Amniotic epithelial cell (primary cell): ENCODE data around the gene PDE6C.

Experiments used
- DNase-seq: peaks from one replicate; pipeline ENCODE4 v3.0.0-alpha.2; 2010; ENCODE audit warnings: low read depth

Gene PDE6C

DNA sequence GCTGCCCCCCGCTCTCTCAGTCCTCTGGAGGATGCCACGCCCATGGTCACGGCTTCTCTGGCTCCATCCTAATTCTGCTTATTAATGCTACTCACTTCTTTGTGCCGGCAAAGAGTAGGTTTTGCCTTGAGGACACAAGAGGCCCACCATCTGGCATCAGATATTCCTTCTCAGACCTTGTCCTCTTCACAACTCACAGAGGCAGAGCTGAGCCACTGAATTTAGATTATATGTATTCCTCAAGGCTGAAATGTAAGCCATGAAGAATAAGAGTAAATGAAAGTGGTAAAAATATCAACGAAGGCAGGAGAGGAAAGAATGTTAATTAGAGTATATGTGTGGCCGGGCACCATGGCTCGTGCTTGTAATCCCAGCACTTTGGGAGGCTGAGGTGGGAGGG lies 17.8 kb upstream of the PDE6C start:
- no peak for DNase-seq

DNA sequence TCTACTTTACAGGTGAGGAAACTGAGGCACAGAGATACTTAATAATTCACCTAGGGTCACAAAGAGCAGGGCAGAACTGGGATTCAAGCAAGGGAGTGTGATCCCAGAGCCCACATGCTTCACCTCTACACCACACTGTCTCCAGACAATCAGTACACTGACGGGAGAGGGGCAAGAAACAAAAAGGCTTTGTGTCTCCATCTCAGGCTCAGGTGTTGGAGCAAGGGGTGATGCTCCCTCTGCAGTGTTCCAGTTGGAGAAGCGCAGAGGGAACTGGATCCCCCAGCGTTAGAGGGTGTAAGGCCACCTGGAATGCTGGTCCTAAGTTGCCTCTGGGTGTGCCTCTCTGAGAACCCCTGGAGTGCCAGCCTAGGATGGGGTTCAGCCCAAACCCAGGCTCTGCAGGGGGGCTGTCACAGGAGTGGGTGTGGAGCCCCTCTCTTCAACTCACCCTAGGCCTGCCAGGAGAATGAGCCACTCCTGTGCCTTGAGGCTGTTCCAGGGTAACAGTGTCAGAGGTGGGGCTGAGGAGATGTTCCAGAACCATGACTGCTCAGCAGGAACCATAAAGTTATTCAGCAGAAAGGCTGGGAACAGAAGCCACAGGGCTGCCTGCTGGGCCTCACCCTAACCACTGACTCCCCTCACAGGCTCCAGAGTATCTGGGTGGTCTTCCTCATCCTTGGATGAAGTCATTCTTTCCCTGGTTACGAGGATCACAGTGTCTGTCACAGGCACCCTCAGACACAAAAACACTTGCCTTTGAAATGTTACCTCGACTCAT lies 16.8 kb upstream of the PDE6C start:
- no peak for DNase-seq

DNA sequence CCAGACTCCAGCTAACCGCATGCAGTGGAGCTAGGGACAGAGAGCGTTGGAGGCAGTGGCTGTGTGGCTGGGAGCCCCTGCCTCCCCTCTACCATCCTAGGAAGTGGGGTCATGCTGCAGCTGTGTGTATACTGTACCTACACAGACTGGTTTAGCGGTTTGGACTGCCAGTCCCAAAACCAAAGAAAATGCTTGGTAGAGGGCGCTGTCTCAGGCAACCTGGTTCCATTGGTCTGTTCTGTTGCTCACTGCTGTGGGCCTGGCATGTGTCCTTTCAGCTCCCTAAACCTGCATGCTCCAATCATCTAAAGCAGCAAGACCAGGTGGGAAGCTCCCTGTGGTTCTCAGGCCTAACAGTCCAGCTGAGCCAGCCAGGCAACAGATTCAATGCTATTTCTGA lies 15.8 kb upstream of the PDE6C start:
- DNase-seq = no peak

DNA sequence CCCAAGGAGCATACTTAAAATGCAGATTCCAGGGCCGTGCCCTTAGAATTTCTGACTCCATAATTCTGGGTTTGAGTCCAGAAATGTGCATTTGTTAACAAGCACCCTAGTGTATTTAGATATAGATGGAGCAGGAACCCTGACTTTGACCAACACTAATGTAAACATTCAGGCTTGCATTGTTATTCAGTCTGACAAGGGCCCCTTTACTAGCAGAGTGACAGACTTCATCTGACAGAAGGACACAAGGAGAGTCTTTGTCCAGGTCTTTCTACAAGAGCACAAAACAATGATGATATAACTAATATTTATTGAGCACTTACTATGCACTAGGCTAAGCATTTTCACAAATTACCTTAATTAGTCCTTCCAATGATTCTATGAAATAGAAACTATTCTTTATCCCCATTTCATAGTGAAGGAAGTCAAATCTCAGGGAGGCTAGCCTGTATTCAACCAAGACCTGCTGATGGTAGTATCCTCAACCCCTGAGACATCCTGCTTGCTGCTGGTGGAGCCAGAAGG lies 15.2 kb upstream of the PDE6C start:
- DNase-seq = no peak

DNA sequence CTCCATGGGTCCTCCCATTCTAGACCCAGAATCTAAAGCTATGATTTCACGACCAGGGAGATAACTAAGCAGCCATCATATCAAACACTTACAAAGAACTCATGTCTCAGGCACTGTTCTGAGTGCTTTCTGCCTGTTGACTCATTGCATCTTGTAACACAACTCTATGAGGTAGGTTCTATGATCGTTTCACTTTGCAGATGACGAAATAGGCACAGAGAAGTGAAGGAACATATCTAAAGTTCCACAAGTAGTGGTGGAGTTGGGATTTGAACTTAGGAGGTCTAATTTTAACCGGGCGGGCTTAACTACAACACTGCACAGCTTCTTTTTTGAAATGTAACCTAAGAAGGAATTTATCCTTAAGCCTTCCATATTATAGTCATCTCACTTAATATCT lies 14.2 kb upstream of the PDE6C start:
- peak; percentile 29 for DNase-seq

DNA sequence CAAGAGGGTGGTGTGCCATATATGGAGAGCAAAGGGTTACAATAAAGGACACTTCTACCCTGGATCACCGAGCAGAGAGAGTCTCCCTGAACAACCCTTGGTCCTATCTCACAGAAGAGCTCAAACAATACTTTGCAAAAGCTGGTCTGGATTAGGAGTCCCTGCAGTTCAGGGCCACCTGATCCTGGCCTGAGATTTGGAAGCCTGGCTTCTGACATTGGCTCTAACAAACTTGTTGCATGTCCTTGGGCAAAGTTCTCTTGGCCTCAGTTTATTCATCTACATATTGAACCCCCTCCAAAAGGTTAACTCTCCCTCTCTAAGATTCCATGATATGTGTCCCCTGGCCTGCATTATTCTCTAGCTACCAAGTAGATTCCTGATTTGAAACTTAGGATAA lies 13.0 kb upstream of the PDE6C start:
- DNase-seq = no peak

DNA sequence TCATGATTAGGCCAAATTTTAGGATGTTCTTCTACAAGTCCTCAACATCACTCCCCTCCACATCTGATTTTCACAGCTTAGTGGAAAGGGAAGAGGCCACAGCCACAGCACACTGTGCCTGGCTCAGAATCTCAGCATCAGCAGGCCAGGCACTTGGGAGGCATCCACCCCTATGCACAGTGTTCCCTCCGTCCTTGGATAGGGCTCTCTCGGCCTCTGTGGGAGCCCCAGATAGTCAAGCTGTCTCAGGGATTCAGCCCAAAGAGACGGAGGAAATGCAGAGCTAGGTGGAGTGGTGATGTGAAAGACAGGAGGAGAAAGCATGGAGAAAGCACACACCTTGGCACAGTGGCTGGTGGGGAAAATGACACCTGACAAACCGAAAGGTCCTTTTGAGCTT lies 12.6 kb upstream of the PDE6C start:
- DNase-seq = no peak

DNA sequence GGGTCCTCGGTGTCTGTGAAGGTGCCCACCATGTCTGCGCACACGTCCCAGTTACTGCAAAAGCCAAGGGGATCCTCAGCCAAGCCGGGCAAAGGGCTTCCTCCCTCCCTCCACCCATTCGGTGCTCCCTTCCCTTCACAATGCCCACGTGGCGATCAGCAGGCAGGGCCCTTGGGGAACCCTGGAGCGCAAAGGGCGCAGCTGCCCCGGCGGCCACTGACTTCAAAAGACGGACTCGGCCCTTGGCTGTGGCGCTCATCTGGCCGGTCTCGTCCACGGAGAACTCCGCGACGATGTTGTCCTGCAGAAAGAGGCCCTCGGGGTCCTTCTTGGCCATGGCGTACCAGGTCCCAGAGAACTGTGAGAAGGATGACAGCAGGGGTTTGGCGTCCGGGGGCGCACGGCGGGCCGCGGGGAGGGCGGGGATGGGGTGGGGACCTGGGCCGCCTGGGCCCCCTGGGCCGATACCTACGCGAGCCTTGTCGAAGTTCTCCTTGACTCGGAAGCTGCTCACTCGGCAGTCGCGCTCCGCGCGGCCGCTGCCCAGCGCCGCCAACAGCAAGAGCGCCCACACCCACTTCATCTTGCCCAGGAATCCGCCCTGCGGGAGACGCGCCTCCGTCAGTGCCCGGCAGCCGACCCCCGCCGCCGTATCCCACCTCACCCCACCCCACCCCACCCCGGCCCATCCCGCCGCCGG lies 11.7 kb upstream of the PDE6C start:
- peak; percentile 42 for DNase-seq

DNA sequence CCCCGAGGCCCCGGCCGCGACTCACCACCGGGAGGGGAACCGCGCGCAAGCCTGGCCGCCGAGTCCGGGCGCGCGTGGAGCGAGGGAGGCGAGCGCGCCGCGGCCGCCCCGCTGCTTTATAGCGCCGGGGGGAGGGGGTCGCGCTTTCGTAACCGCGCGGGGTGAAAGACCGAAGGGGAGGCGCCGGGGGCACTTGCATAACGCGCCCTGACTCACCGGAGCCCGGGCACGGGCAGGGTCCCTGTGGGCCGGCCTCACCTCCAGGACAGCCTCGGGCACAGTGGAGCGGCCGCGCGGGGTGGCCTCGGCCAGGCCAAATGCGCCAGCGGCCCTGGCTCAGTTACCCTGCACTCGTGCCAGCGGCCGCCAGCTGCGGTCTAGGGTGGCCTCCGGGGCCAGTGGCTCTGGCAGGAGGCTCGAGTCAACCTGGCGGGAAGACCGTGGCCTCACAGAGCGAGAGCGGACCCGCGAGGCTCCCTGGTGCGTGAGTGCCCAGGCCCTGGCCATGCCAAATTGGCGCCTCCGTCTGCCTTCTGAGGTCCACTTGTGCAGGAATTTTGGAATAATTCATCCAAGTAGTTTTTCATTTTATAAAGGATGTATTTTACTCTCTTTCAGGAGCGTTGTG lies 11.1 kb upstream of the PDE6C start, which contains the start of gene RBP4:
Gene RBP4, minus strand, starts transcription at position 90 of the 628 bp plus-strand sequence. CDS start 207 bp downstream, outside the sequence.
- peak; percentile 5 for DNase-seq

DNA sequence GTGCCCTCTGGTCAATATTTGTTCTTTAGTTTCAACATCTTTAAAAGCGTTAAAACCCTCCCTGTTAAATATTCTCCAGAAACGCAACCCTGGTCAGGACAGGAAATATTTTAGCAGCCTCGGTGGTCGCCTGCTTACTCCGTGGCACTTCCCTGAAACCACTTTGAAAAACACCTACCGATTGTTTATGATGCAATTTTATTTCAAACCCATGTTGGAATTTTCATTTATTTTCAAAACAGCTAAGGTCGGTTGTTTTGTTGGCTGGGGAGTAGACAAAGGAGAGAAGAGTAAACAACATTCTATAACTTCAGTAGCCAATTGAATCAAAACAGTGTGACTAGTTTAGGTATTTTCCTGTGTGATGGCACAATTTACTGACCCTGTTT lies 10.6 kb upstream of the PDE6C start:
- DNase-seq = no peak

DNA sequence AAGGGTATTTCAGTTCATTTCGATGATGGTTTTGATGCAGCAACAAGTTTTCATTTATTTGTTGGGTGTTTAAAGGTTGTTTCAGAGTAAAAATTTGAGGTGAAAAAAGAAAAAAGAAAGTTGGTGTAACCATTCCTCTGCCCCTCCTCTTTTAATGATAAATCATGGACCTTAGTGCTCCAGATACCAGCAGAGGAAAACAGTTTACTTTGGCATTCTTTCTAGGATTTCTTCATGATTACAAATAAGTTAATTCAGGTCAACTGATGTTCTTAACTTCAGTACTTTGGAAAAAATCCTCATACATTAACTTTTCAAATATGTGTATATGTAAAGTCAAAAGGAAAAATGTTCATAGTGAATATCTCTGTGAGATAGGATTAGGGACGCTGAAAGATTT lies 9.3 kb upstream of the PDE6C start:
- no peak for DNase-seq

DNA sequence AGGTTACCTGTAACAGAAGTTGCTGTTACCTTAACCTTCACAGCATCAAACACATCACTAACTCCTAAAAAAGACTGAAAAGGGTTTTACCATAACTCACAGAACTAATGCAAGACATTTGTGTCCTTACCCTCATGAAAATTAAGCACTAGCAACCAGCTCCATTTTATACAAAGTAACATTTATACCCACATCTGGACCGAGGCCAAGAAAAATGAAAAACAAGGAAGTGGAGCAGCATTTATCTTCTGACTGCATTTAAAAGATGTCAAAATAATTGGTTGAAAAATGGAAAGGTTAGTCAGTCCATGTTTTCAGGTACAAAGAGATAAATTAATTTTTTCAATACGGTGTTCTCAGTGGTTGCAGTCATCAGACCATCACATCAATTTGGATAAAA lies 8.2 kb upstream of the PDE6C start:
- DNase-seq = no peak

DNA sequence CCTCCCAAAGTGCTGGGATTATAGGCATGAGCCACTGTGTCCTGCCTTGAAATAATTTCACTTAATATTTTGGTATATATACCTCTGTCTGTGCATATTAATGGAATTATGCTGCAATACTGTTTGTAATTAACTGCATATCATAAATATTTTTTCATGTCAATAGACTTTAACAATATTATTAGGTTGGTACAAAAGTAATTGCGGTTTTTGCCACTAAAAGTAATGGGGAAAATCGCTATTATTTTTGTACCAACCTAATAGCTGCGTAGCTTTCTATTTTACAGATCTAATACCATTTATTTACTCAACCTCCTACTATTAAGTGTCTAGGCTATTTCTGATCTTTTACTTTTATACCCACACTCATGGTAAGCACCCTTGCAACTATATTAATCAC lies 3.9 kb upstream of the PDE6C start:
- DNase-seq = no peak

DNA sequence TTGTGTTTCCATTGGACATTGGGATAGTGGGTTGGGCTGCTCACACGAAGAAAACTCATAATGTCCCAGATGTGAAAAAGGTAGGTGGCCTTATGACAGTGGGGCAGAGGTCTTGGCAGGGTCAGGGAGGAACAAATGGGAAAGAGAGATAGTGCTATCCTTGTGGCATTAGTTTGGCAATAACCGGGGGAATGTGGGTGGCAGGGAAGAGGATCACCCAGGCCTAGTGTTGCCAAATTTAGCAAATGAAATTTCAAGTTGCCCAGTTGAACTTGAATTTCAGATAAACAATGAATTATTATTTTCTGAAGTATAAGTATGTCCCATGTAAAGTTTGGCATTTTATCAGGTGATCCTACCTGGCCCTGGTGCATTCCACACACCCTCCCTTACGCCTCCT lies 789 bp downstream of the PDE6C start:
- no peak for DNase-seq

DNA sequence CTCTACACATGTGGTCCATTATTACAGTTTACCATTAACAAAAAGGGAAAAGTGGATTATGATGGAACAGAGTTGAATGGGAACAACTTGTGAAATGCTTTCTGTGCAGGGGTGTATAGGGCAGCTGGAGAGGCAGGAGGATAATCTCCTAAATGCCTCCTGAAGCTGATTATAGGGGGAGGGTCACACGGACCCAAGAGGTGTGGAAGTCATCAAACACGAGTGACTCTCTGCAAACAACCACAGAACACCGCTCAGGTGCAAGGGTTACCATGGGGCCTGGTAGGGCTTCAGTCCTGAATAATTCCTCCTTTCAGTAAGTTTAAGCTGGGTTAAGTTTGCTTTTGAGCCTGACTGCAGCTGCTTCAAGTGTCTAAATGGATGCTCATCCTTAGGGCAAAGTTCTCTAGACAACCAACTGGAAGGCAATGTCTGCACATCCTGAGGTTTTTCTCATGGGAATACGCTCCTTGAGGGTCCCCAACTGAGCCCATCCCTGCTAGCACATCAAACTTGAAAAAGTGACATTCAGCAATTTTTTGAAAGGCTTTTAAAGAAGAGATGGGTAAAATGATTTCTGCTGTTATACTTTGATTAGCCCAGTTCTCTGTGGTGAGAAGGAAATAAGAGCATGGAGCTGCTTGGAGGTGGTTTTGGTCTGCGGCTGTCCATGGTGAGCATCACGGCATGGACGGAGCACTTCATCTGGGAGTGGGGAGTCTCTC lies 1.9 kb downstream of the PDE6C start:
- no peak for DNase-seq

DNA sequence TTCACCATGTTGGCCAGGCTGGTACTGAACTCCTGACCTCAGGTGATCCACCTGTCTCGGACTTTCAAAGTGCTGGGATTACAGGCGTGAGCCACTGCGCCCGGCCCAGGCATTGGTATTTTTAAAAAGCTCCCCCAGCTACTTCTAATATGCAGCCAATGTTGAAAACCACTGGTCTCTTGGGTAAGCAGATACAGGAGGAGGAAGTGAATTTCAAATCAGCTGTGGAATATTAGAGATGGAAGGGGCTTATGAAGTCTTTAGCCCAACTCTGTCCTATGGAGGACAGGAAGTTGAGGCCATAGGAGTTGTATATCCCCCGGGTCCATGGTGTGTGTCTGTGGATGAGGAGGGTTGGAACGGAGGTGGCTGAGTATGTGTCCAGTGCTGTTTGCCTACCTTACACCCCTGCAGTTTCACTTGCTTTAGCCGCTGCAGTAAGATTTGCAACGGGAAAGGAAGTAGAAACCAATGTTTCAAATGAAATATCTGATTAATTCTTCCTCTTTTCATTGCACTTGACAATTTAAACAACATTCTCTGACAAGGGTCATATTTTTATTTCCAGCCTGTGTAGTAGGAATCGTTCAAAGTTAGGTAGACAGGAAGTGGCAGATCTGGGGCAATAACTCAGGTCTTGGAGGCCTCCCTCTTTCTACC lies 3.4 kb downstream of the PDE6C start:
- no peak for DNase-seq

DNA sequence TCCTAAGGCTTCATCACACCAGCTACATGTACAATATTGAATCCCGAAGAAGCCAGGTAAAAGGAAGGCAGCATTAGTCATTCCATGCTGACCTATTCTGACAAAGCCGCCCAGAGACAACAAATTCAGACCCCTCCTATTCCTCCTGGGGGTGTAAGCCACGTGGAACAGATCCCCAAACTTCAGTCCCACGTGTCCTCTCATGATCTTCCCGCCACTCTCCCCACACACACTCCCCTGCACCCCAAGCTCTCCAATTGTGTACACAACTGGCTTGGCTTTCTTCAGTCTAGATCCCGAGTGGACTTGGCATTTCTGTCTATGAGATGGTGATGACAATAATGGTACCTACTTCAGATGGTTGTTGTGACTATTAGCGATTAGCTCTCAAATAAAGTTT lies 8.6 kb downstream of the PDE6C start:
- no peak for DNase-seq

DNA sequence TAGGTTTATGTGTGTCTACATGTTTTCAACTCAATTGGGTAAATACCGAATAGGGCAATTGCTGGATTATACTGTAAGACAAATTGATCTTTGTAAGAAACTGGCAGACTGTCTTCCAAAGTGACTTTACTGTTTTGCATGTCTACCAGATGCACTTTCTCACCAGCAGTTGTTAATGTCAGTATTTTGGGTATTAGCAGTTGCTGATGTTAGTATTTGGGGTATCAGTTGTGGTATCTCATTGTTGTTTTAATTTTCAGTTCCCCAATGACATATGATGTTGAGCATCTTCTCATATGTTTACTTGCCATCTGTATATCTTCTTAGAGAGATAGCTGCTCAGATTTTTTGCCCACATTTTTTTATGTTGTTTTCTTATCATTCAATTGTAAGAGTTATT lies 10.6 kb downstream of the PDE6C start:
- DNase-seq = no peak

DNA sequence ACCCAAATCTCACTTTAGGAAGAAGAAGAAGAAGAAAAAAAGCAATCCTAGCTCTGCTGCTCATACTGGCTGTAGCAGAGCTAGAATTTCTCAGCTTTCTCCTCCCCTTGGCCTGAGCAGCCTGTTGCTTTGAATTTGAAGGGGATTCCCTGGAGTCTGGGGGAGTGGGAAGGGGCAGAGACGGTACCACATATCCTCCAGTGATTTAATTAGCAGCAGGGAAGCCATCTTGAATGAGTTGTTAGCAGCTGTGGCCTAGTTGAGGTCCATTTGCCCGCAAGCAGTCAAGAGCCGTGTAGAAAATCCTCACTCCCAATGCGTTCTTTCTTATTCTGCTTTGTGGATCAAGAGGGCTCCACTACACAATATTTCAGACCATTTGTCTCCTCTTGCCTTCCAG lies 16.5 kb downstream of the PDE6C start:
- no peak for DNase-seq

DNA sequence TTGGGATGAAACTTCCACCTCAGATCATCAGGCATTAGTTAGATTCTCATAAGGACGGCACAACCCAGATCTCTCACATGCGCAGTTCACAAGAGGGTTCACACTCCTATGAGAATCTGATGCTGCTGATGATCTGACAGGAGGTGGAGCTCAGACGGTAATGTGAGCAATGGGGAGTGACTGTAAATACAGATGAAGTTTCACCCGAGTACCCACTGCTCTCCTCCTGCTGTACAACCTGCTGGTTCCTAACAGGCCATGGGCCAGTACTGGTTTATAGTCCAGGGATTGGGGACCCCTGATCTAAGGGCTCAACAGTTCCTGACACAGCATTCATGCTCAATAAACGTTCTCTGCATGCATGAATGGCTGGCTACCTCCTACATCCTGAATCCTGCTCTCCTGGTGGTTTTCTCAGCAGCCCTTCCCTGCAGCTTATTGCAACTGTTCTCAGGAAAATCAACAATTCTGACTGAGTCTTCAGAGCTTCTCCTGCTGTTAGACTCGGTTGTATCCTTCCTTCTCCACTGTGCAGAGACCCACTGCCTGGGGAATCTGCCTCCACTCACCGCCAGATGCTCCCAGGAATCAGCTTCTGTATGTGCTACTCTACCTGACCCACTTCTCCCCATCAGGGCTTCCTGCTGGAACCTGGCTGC lies 17.4 kb downstream of the PDE6C start:
- no peak for DNase-seq
